Measurements from ENCODE around the gene ABCC1.

ABCC1 gene

DNA sequence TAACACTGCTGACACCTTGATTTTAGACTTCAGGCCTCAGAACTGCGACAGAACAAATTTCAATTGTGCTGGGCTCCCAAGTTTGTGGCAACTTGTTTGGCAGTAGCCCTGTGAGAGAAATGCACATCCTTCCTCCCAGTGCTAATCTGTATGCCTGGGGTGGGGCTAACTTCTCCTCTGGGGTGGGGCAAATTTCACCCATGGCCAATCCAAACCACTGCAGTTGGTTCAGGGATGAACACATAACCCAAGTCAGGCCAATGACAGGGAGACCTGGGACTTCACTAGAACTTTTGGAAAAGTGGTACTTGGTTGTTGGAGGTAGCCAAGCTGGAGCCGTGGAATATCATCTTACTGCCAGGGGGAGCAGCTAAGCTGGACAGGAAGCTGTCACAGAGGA is 217.5 kb downstream of the ABCC1 start:
- H3K4me3 ChIP-seq (ENCODE audit: low read depth, low read length) = no peak overlapping the region
- TF ChIP-seq, protein P1, sequence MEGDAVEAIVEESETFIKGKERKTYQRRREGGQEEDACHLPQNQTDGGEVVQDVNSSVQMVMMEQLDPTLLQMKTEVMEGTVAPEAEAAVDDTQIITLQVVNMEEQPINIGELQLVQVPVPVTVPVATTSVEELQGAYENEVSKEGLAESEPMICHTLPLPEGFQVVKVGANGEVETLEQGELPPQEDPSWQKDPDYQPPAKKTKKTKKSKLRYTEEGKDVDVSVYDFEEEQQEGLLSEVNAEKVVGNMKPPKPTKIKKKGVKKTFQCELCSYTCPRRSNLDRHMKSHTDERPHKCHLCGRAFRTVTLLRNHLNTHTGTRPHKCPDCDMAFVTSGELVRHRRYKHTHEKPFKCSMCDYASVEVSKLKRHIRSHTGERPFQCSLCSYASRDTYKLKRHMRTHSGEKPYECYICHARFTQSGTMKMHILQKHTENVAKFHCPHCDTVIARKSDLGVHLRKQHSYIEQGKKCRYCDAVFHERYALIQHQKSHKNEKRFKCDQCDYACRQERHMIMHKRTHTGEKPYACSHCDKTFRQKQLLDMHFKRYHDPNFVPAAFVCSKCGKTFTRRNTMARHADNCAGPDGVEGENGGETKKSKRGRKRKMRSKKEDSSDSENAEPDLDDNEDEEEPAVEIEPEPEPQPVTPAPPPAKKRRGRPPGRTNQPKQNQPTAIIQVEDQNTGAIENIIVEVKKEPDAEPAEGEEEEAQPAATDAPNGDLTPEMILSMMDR (IDR thresholded peaks at IDR 0.05; ENCODE audit: low read depth, low read length, missing control alignments) = no peak
- no peak for DNase-seq (ENCODE audit: low read depth)

DNA sequence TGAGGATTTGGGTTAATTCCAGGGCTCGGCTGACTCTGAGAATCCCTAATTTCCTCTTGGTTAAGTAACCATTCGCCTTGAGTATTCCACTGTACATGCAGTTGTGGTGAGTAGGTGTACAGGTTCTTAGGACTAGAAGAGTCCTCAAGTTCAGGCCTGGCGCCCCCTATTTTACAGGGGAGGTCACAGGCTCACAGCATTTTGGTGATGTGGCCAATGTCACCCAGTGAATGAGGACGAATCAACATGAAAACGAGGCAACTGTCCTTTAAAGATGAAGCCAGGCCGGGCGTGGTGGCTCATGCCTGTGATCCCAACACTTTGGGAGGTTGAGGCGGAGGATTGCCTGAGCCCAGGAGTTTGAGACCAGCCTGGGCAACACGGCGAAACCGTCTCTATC is 218.5 kb downstream of the ABCC1 start:
- TF ChIP-seq, protein P1 (IDR thresholded peaks at IDR 0.05; ENCODE audit: low read depth, low read length, missing control alignments) = no peak
- no peak for DNase-seq (ENCODE audit: low read depth)
- no peak overlapping the region for H3K4me3 ChIP-seq (ENCODE audit: low read depth, low read length)

DNA sequence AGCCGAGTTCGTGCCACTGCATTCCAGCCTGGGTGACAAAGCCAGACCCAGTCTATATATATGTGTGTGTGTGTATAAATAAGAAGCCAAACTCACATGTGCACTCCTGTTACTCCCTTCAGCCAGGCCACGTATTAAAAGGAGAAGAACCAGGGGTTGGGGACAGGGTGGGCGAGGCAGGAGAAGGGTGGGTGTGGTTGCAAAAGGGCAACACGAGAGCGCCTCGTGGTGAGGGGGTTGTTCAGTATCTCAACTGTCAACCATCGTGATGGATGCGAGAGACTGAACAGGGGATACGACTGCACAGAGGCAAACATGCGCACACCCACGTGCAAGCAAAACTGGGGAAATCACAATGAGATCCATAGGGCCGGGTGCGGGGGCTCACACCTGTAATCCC is 219.0 kb downstream of the ABCC1 start:
- TF ChIP-seq, protein P1 (IDR thresholded peaks at IDR 0.05; ENCODE audit: low read depth, low read length, missing control alignments) = no peak
- DNase-seq (ENCODE audit: low read depth) = no peak
- no peak overlapping the region for H3K4me3 ChIP-seq (ENCODE audit: low read depth, low read length)

DNA sequence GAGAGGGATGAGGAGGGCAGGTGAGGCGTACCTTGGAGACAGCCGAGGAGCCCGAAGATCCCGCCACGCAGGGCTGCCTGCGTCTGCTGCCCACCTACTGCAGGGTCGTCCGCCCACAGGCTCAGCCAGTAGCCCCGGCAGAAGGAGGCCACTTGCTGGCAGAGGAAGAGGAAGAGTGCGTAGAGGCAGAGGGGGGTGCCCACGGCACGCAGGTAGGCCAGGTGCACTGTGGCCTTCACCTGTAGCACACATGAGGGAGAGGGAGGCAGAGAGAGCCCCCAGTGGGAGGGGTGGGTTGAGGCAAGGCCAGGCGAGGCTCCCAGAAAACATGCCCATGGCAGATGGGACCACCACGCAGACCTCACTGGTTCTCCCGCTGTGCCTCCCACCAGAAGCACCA is 220.2 kb downstream of the ABCC1 start:
- TF ChIP-seq, protein P1 (IDR thresholded peaks at IDR 0.05; ENCODE audit: low read depth, low read length, missing control alignments) = no peak
- DNase-seq (ENCODE audit: low read depth) = no peak
- H3K4me3 ChIP-seq (ENCODE audit: low read depth, low read length) = no peak overlapping the region

DNA sequence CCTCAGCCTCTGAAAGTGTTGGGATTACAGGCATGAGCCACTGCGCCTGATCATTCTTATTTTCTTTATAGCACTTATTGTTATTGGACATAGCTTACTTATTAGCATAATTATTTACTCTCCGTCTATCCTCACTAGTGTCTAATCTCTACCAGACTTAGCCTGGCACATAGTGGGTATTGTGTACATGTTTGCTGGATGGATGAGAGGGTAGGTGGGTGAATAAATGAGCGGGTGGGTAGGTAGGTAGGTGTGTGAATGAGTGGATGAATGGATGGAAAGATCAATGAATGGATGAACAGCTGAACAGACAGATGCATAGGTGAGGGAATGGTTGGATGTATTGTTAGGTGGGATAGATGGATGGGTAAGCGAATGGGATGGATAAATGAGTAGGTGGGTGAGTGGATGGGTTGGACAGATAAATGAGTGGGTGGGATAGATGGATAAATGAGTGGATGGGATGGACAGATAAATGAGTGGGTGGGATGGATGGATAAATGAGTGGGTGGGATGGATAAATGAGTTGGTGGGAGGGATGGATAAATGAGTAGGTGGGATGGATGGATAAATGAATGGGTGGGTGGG is 222.0 kb downstream of the ABCC1 start:
- no peak overlapping the region for H3K4me3 ChIP-seq (ENCODE audit: low read depth, low read length)
- TF ChIP-seq, protein P1 (IDR thresholded peaks at IDR 0.05; ENCODE audit: low read depth, low read length, missing control alignments) = no peak
- DNase-seq (ENCODE audit: low read depth) = no peak

DNA sequence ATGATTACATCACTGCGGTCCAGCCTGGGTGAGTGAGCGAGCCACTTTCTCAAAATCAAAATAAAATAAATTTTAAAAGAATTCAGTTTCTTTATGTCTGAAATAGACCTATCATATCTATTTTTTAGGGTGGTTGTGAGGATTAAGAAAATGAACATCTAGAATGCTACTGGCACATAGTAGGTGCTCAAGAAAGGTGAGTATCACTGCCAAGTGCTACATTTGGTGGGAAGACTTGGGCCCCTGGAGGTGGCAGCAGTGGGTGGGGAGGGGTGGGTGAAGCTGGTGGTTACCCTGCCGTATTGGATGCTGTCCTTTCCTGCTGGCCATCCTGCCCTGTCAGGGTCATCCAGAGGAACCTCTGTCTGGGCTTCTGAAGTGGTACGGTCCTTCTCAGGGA is 223.6 kb downstream of the ABCC1 start:
- TF ChIP-seq, protein P1 (IDR thresholded peaks at IDR 0.05; ENCODE audit: low read depth, low read length, missing control alignments) = no peak
- H3K4me3 ChIP-seq (ENCODE audit: low read depth, low read length) = no peak overlapping the region
- no peak for DNase-seq (ENCODE audit: low read depth)

DNA sequence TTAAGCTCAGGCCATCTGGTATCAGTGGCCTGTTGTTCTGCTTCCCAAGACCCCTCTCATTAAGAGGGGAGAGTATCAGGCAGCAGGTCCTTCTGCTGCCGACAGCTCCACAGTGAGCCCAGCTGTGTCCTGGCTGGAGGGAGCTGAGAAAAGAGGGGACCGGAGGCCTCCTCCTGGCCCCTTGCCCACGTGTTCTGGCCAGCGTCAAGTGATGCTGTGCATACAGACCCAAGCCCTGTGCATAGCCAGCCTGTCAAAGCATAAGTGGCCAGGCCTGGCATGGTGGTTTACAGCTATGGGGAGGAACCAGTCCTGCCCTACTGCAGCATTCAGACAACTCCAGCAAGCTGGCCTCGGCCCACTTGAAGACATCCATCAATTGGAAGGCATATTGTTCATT is 225.9 kb downstream of the ABCC1 start:
- no peak overlapping the region for H3K4me3 ChIP-seq (ENCODE audit: low read depth, low read length)
- TF ChIP-seq, protein P1 (IDR thresholded peaks at IDR 0.05; ENCODE audit: low read depth, low read length, missing control alignments) = no peak
- no peak for DNase-seq (ENCODE audit: low read depth)
